CD4-positive, CD25-positive, alpha-beta regulatory T cell (primary cell): ENCODE results near the gene PALB2. TPM values are rescaled to one million over a fixed set of nuclear protein-coding genes. Genes with fewer than 3 reads are reported as not detected.
"Not testable (repeated sequence)": the region's sequence is repeated elsewhere in the genome, so short reads cannot be mapped to it uniquely, and the experiment has no call there.

Source experiments
- ATAC-seq, 2 donors: fragments of 150-1000 bp; cut with Tn5 transposase; one replicate each; pipeline ENCODE4 v1.10.0; 2021; ENCODE audit warnings: low read depth in 2 of 2, moderate number of reproducible peaks in 2 of 2, moderate library complexity in 1 of 2
- DNase-seq, 3 donors: peaks; one replicate each; pipeline versions ENCODE4 v3.0.0 to v3.0.0-alpha.2; 2012 to 2022; ENCODE audit warnings: mixed read lengths in 1 of 3
- H3K27ac ChIP-seq: one replicate; pipeline ENCODE4 v1.7.0; 2013; ENCODE audit warnings: mild to moderate bottlenecking, low read length; ENCODE audit not compliant: insufficient read depth, poor library complexity, severe bottlenecking
- H3K27me3 ChIP-seq: one replicate; pipeline ENCODE4 v1.7.0; 2013; ENCODE audit warnings: low read length; ENCODE audit not compliant: control insufficient read depth, insufficient read depth
- H3K36me3 ChIP-seq: one replicate; pipeline ENCODE4 v1.7.0; 2013; ENCODE audit warnings: mild to moderate bottlenecking, low read length, moderate library complexity; ENCODE audit not compliant: control insufficient read depth, insufficient read depth
- H3K4me1 ChIP-seq: 2 replicates; pipeline ENCODE4 v1.7.0; 2013; ENCODE audit warnings: mild to moderate bottlenecking, low read length; ENCODE audit not compliant: insufficient read depth, control insufficient read depth, poor library complexity, severe bottlenecking
- H3K4me3 ChIP-seq: one replicate; pipeline ENCODE4 v1.7.0; 2013; ENCODE audit warnings: low read depth, mild to moderate bottlenecking, low read length, moderate library complexity
- H3K9me3 ChIP-seq, 2 experiments: 1 replicate in 1 of 2; 2 replicates in 1 of 2; pipeline ENCODE4 v1.7.0; 2013; ENCODE audit warnings: low read length in 2 of 2, mild to moderate bottlenecking in 1 of 2, moderate library complexity in 1 of 2; ENCODE audit not compliant: control insufficient read depth in 2 of 2
- H3K27ac Mint-ChIP-seq, 3 donors: one replicate each; pipeline ENCODE4 v1.8.0; 2020 to 2022; ENCODE audit warnings: mild to moderate bottlenecking in 3 of 3, mixed read lengths in 3 of 3, moderate library complexity in 2 of 3
- H3K27me3 Mint-ChIP-seq: one replicate; pipeline ENCODE4 v1.8.0; 2022; ENCODE audit warnings: mild to moderate bottlenecking, mixed read lengths
- H3K36me3 Mint-ChIP-seq: one replicate; pipeline ENCODE4 v1.8.0; 2020; ENCODE audit warnings: mixed read lengths
- H3K4me1 Mint-ChIP-seq, 4 donors: one replicate each; pipeline ENCODE4 v1.8.0; 2020 to 2022; ENCODE audit warnings: mixed read lengths in 4 of 4, mild to moderate bottlenecking in 1 of 4
- H3K4me3 Mint-ChIP-seq, 4 donors: one replicate each; pipeline ENCODE4 v1.8.0; 2020 to 2022; ENCODE audit warnings: mild to moderate bottlenecking in 4 of 4, mixed read lengths in 4 of 4, moderate library complexity in 3 of 4
- H3K9me3 Mint-ChIP-seq, 7 donors: one replicate each; pipeline ENCODE4 v1.8.0; 2020 to 2022; ENCODE audit warnings: mixed read lengths in 7 of 7, mild to moderate bottlenecking in 3 of 7, moderate library complexity in 2 of 7
- polyA plus RNA-seq, 4 donors: library from polyadenylated mRNA; unstranded; fragments of 300-500 nt; fragmentation: Illumina TruSeq; gene quantifications; one replicate each; pipeline ENCODE4 v1.2.3, GENCODE V29; 2021
- total RNA-seq: library from RNA; stranded (reverse); gene quantifications from one replicate; pipeline ENCODE4 v1.2.3, GENCODE V29; 2022

PALB2 gene
- total and polyA plus RNA-seq, 5 donors from 2014 or later, result 4.5 to 8.1 (median 6.2) TPM

GRCh38 chr16:23590181-23590580 is 50.9 kb downstream of the PALB2 start:
- DNase-seq, result no peak
- Histone ChIP-seq H3K9me3 (no peaks in the 10 kb centered on the region), H3K4me3 (no peak overlapping the region), H3K36me3 (peaks cover 75% of the 10 kb centered on the region), H3K27ac (no peak overlapping the region), H3K27me3 (no peaks in the 10 kb centered on the region), H3K4me1 (peaks cover 9% of the 10 kb centered on the region)
- H3K36me3 Mint-ChIP-seq, result peaks cover 19% of the 10 kb centered on the region
- H3K27me3 Mint-ChIP-seq, result no peaks in the 10 kb centered on the region
- ATAC-seq, result no peak
- no peak overlapping the region for H3K4me3 Mint-ChIP-seq
- no peaks in the 10 kb centered on the region for H3K9me3 Mint-ChIP-seq
- H3K4me1 Mint-ChIP-seq, result peaks cover 0 to 33% (median 19%) of the 10 kb centered on the region in 4 donors
- no peak overlapping the region for H3K27ac Mint-ChIP-seq

GRCh38 chr16:23587726-23588125 is 53.4 kb downstream of the PALB2 start:
- Histone ChIP-seq H3K9me3 (no peaks in the 10 kb centered on the region), H3K27me3 (no peaks in the 10 kb centered on the region), H3K27ac (no peak overlapping the region), H3K4me3 (no peak overlapping the region), H3K36me3 (peaks cover 78% of the 10 kb centered on the region), H3K4me1 (no peaks in the 10 kb centered on the region)
- DNase-seq (no peak), ATAC-seq (no peak)
- H3K4me3 Mint-ChIP-seq, result no peak overlapping the region
- no peaks in the 10 kb centered on the region for H3K27me3 Mint-ChIP-seq
- H3K9me3 Mint-ChIP-seq, result no peaks in the 10 kb centered on the region
- H3K4me1 Mint-ChIP-seq, result peaks cover 0 to 16% (median 11%) of the 10 kb centered on the region in 4 donors
- H3K36me3 Mint-ChIP-seq, result peaks cover 21% of the 10 kb centered on the region
- no peak overlapping the region for H3K27ac Mint-ChIP-seq

- H3K4me3 ChIP-seq, result no peak overlapping the region
- Mint-ChIP-seq H3K4me1 (peaks cover 0 to 3% (median 0%) of the 10 kb centered on the region in 4 donors), H3K27ac (no peak overlapping the region), H3K36me3 (peaks cover 25% of the 10 kb centered on the region), H3K4me3 (no peak overlapping the region), H3K9me3 (peaks cover 0 to 1% (median 0%) of the 10 kb centered on the region in 7 donors), H3K27me3 (no peaks in the 10 kb centered on the region)
- no peaks in the 10 kb centered on the region for H3K27me3 ChIP-seq
- peaks cover 68% of the 10 kb centered on the region for H3K36me3 ChIP-seq
- H3K27ac ChIP-seq, result no peak overlapping the region
- no peaks in the 10 kb centered on the region for H3K4me1 ChIP-seq
- DNase-seq, result no peak
- no peak for ATAC-seq
- no peaks in the 10 kb centered on the region for H3K9me3 ChIP-seq
Observed at GRCh38 chr16:23584186-23585076, 56.7 kb downstream of the PALB2 start.

- H3K27me3 ChIP-seq, H3K9me3 Mint-ChIP-seq, ATAC-seq, H3K9me3 ChIP-seq, H3K4me1 Mint-ChIP-seq, H3K4me1 ChIP-seq, H3K27ac ChIP-seq, DNase-seq, H3K27ac Mint-ChIP-seq, H3K4me3 ChIP-seq, H3K27me3 Mint-ChIP-seq, H3K4me3 Mint-ChIP-seq: not testable (repeated sequence)
- peaks cover 24% of the 10 kb centered on the region for H3K36me3 Mint-ChIP-seq
- H3K36me3 ChIP-seq, result peaks cover 58% of the 10 kb centered on the region
Observed at GRCh38 chr16:23583271-23583670, 57.8 kb downstream of the PALB2 start.

- H3K4me1 Mint-ChIP-seq, result no peaks in the 10 kb centered on the region
- no peak overlapping the region for H3K4me3 Mint-ChIP-seq
- DNase-seq (no peak), ATAC-seq (no peak)
- Histone ChIP-seq H3K4me3 (no peak overlapping the region), H3K9me3 (no peaks in the 10 kb centered on the region), H3K27ac (no peak overlapping the region), H3K4me1 (no peaks in the 10 kb centered on the region), H3K36me3 (peaks cover 44% of the 10 kb centered on the region), H3K27me3 (no peaks in the 10 kb centered on the region)
- H3K27ac Mint-ChIP-seq, result no peak overlapping the region
- H3K9me3 Mint-ChIP-seq, result peaks cover 0 to 1% (median 0%) of the 10 kb centered on the region in 7 donors
- H3K36me3 Mint-ChIP-seq, result peaks cover 24% of the 10 kb centered on the region
- H3K27me3 Mint-ChIP-seq, result no peaks in the 10 kb centered on the region
Observed at GRCh38 chr16:23581764-23582163, 59.3 kb downstream of the PALB2 start.

- DNase-seq (no peak), ATAC-seq (no peak)
- Mint-ChIP-seq H3K4me3 (no peak overlapping the region), H3K27ac (no peak overlapping the region), H3K9me3 (peaks cover 0 to 1% (median 0%) of the 10 kb centered on the region in 7 donors), H3K27me3 (no peaks in the 10 kb centered on the region), H3K4me1 (no peaks in the 10 kb centered on the region), H3K36me3 (peaks cover 27% of the 10 kb centered on the region)
- Histone ChIP-seq H3K27ac (no peak overlapping the region), H3K4me3 (no peak overlapping the region), H3K9me3 (no peaks in the 10 kb centered on the region), H3K36me3 (peaks cover 35% of the 10 kb centered on the region), H3K27me3 (no peaks in the 10 kb centered on the region), H3K4me1 (no peaks in the 10 kb centered on the region)
Observed at GRCh38 chr16:23580391-23580790, 60.7 kb downstream of the PALB2 start.

GRCh38 chr16:23579371-23579770 is 61.7 kb downstream of the PALB2 start:
- Histone ChIP-seq H3K27me3 (no peaks in the 10 kb centered on the region), H3K4me1 (no peaks in the 10 kb centered on the region), H3K36me3 (peaks cover 28% of the 10 kb centered on the region), H3K9me3 (no peaks in the 10 kb centered on the region), H3K27ac (no peak overlapping the region), H3K4me3 (no peak overlapping the region)
- peaks cover 0 to 1% (median 0%) of the 10 kb centered on the region in 7 donors for H3K9me3 Mint-ChIP-seq
- H3K4me1 Mint-ChIP-seq, result no peaks in the 10 kb centered on the region
- H3K36me3 Mint-ChIP-seq, result peaks cover 27% of the 10 kb centered on the region
- DNase-seq (no peak), ATAC-seq (no peak)
- H3K27me3 Mint-ChIP-seq, result no peaks in the 10 kb centered on the region
- H3K4me3 Mint-ChIP-seq, result no peak overlapping the region
- H3K27ac Mint-ChIP-seq, result no peak overlapping the region
